ENCODE results near the gene USP10.

- no peak for TF ChIP-seq POLR2A (IDR thresholded peaks at IDR 0.05)
- TF ChIP-seq CTCF (IDR thresholded peaks at IDR 0.05): no peak
These were observed 36.2 kb downstream of the USP10 start for GRCh38 chr16:84735849-84736586.
